ELR (cell line): ENCODE measurements around the gene ABHD17C.
"Not testable (repeated sequence)": the region's sequence is repeated elsewhere in the genome, so short reads cannot be mapped to it uniquely, and the experiment has no call there.

Experiments
- DNase-seq: peaks from one replicate; pipeline ENCODE4 v3.0.0-alpha.2; 2015; ENCODE audit warnings: low read depth

The ABHD17C gene

DNA sequence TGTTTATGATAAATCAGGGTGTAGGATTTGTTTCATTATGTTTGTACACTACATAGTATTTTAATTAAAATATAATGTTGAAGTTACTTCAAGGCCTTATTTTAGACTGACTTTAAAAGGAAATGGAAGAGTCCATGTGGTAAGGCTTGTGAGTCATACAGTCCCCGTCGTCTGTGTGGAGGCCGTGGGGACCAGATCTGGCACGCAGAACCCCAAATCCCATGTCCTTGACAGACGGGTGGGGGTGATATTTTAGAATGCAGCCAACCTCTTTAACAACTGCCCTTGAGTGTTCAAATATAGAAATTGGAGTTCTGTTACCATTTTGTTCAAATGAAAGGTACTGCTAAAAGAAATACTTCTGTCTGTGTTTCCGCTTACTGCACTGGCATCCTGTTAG is 35.8 kb downstream of the ABHD17C start:
- DNase-seq, result peak; percentile 7

DNA sequence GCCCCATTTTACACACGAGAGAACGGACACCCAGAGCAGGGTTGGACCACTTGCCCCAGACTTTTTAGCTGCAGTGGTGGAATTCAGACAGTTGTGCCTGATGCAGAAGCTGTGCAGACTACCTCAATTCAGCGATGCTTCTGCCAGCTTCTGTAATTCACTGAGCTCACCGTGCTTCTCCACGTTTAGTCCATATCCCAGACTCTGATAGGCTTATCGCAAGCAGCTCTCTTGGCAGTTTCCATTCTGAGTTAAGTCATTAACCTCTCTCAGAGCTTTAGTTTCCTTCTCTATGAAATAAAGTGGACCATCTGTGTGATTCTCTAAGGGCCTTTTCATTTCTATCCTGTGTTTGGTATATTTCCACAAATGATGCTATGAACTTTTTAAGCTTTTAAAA is 37.1 kb downstream of the ABHD17C start:
- no peak for DNase-seq

DNA sequence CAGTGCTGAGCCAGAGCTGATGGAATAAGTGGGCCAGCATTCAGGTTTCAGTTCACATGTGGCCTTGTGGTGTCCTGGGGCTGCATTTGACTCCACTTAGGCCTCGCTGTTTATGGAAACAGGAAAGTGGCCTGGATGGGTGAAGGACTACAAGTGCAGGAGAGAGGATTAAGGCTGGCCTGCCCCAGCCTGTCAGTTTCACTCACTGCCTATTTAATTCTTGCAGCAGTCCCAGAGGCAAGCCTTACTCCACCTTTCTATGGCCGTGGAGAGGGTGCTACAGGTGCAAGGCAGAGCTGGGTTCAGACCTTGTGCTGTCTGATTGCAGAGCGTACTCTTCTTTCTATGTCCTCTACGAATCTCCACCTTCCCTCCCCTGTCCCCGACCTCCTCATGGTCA is 37.7 kb downstream of the ABHD17C start:
- no peak for DNase-seq

DNA sequence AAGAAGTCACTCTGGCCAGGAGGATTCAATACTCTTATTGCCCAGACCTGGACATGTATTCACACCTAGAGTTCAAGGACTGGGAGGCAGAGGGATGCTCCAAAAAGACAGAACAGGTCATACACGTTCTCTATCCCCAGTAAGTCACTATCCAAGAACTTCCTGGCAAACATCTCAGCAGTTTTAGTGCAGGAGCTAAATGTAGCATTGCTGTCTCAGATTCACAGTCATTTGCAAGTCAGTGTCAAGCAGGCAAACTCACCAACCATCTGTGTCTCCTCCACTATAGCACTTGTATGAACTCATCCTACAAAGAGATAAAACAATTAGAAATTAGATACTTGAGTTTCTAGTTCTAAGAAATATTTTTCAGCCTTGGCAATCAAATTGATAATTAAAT is 38.4 kb downstream of the ABHD17C start:
- DNase-seq, result no peak

DNA sequence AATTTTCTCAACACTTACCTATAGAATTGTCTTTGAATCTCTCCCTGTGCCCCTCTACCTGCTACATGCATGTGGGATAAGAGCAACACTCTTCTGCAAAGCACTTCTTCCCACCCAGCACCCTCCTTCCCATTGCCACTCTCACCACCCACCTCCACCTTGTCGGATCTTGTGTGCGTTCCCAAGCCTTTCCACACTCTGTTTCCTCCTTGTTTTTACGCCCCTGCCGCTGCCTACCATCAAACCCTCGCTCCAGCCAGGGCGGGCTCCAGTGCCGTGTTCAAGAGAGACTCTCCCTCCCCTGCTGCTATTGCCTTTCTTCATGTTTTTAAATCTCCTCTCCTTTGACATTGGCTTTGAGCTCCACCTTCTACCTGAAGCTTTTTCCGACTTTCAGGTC is 40.2 kb downstream of the ABHD17C start:
- DNase-seq, result no peak

DNA sequence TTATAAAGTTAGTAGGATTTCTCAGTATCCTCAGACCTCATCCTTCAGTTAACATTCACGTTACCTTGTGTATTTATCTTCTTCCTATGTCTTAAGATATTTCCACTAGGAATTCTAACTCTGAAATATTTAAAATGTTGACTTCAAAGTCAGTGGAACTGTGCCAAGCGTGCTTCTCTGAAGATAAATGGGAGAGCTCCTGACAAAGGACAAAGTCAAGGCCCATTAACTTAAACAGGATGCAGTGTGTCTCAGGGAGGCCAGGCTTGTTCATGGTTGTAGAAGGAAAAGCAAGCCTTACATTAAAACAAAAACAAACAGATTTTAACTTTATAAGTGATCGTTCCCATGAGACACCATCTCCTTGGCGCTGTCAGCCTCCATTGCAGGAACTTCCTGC is 41.5 kb downstream of the ABHD17C start:
- no peak for DNase-seq

DNA sequence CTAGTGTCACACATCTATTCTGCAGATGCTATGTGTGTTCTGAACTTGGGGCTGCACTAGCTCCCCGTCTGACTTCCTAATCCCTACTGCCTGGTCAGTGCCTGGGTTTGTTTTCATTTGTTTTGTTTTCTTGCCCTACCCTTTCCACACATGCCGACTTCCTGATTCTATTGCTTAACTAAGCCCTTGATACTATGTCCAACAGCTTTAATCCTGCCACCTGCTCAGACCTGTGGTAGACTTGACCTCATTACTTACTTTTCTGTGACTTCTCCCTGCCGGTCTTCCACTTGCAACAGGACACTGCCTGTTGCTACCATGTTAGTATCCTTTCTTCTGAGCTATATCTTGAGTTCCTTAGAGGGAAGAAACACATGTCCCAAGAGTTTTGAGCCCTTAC is 44.8 kb downstream of the ABHD17C start:
- no peak for DNase-seq

DNA sequence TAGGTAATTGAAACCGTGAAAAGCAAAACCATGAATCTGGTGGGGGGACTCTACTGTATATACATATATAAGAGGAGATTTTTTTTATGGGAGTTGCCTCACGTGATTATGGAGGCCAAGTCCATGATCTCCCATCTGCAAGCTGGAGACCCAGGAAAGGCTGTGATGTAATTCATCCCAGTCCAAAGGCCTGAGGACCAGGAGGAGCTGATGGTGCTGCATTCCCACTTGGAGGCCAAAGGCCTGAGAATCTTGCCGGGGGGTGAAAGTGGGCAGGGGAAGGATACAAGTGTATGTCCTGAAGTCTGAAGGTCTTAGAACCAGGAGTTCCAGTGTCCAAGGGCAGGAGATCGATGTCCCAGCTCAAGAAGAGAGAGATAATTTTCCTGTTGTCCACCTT is 47.0 kb downstream of the ABHD17C start:
- DNase-seq, result no peak

DNA sequence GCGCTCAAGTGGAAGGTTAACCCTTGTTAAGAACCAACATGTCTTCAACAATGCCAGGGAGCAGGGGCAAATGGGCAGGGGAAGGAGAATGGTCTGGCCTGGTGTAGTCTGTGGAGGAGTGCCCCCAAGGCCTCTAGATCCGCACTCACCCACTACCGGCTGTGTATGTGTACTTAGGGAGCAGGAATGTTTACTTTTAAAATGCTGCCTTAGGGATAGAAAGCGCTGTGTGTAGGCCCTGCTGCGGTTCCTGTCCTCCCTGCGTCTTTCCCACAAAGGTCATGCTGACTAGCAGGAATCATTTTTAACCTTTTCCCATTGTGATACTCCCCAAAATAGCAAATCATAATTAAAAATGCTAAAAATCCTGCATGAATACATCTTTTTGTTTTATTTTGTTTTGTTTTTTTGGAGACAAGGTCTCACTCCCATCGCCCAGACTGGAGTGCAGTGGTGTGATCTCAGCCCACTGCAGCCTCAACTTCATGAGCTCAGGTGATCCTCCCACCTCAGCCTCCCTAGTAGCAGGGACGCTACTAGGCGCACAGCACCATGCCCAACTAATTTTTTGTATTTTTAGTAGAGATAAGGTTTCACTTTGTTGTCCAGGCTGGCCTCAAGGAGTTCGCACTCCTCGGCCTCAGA is 48.2 kb downstream of the ABHD17C start:
- DNase-seq, result peak; percentile 62

DNA sequence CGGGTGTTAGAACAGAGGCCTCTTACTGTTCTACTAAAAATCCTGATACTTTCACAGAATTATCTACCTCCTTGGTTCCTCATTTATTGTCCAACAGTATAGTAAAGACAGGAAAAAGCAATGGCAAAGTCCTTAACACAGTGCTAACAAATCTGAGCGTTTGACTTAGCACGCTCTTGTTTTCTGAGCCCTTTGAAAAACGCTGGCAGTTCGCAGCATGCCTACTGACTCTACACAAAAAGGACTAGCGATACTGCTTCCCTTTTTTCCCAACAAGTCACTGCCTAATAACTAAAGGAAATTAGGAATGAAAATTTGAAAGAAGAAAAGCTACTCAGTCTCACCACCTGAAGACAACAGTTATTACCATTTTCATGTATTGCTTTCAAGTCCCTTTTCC is 49.3 kb downstream of the ABHD17C start:
- no peak for DNase-seq

DNA sequence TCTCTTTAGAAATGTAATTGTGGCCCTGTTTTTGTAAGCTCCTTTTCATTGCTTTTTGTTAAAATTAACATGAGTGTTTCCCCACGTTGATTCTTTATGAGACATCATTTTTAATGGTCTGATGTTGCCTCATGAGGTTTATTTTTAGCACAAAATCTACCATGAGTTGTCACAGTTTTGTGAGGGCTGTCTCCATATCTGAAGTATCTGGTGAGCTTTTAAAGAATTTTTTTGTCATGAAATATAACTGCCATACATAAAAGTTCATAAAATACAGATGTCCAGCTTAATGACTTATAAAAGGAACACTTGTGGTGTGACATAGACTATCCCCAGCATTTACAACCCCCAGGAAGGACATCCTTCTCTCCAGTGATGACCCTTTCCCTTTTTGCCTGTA is 49.7 kb downstream of the ABHD17C start:
- DNase-seq, result peak; percentile 26

DNA sequence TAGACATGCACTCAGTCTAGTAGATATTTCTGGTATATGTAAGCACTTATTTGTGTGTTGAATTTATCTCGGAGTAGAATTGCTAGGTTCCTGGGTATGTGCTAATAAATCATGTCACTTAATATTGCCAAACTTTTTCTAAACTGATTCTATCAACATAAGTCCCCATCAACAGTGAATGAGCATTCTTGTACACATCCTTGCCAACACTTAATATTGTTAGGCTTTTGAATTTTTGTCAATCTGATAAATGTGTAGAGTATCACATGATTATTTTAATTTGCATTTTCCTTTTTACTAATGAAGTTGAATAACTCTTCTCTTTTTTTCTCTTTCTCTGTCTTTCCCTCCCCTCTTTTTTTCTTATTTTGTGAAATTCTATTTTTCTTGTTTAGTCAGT is 50.8 kb downstream of the ABHD17C start:
- no peak for DNase-seq

DNA sequence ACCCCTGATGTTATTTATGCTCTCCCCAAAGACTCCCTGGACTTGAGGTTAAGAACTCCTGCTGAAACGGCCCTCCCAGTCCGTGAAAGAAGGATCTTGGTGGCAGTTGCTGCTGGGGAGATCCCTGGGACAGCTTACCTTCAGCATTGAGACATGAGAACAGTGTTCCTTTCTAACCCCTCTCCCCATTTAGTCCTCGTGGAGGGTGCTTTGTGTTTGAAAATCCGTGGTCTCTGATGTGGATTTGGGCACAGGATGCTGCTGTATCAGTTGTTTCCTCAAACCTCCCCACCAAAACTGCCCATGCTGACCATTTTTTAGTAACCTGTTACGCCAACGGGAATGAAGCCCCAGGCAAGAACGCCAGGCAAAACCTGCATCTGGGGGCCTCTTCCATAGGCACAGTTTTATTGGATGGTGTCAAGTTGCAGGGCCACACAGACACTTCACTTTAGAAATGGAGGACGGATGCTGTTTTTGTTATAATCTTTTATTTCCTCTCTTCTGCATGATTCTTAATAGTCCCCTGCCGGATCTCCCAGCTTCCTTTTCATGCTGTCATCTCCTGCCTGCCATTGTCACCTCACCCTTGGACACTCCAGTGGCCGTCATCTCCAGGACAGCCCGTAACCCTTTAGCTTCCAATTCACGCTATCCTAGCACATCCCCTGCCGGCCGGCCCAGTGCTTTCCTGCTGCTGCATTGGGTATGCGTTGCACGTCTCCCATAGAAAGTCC is 52.4 kb downstream of the ABHD17C start:
- DNase-seq, result no peak

DNA sequence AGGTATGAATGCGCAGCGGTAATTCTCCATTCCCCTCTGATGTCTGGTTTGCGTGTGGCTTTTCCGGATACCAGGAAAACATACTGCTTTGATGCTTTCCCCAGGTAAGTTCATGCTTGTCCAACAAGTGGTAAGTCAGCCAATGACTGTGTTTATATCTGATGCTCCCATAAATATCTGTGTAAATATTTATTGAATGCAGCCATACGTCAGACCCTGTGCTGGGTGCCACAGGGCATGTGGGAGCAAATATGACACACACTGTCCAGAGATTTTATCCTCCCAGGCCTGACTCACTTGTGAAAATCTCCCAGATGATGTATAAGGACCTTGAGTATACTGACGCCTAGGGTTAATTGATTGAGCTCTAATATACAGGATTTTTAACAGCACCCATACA is 54.5 kb downstream of the ABHD17C start:
- peak; percentile 85 for DNase-seq

DNA sequence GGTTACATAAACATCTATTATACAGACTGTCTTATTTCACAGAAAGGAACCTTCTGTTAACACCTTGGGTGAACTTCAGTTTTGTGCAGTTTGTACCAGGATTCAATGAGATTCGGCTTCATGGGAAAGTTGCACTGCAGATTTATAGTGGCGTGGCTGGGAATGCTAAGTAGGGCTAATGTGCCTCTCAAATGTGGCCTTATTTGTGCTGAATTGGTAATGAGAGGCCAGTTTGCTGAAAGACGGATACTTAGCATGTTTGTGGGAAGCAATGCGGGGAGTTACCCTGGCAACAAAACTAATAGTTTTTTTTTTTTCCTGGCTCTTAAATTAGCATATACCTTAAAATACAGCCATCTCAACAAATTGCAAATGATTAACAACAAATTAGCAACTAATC is 55.5 kb downstream of the ABHD17C start:
- no peak for DNase-seq

DNA sequence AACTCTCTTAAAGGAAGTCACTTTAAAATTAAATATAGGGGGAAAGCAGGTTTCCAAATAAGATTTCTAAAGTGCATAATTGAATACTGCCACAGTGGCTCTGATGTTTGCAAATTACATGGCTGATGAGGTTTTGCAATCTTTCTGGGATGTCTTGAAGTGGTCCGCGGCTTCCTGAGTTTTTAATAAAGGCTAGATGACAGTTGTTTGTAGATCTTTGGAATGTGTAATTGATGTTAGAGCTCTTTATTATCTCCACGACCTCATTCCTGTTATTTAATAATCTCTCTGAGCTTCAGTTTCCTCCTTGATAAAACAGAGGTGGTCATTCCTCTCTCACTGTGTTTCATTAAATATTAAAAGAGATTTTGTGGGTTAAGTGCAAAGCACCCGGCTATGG is 57.1 kb downstream of the ABHD17C start:
- no peak for DNase-seq

DNA sequence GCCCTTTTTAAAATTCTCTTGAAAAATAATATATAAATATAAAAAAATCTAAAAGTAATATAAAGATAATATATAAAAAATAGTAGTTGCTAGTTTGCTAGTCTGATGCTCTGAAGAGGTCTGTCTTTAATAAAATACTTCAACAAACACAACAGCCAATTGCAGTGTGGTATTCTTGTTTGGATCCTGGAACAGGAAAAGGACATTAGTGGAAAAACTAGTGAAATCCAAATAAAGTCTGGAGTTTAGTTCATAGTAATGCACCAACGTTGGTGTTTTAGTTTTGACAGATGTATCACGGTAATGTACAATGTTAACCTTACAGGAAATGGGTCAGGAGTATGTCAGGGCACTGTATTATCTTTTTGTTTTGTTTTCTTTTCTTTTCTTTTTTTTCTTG is 58.1 kb downstream of the ABHD17C start:
- DNase-seq, result no peak

DNA sequence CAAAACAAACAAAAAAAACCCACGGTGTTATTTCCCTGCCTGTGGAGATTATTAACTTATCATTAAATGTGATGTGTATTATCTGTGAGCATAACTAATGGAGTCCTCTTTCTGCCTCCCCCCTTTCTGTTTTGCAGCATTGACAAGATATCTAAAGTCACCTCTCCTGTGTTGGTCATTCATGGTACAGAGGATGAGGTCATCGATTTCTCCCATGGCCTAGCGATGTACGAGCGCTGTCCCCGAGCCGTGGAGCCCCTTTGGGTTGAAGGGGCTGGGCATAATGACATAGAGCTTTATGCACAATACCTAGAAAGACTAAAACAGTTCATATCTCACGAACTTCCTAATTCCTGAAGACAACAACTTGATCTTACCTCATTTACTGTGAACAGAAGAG is 58.9 kb downstream of the ABHD17C start:
- no peak for DNase-seq

DNA sequence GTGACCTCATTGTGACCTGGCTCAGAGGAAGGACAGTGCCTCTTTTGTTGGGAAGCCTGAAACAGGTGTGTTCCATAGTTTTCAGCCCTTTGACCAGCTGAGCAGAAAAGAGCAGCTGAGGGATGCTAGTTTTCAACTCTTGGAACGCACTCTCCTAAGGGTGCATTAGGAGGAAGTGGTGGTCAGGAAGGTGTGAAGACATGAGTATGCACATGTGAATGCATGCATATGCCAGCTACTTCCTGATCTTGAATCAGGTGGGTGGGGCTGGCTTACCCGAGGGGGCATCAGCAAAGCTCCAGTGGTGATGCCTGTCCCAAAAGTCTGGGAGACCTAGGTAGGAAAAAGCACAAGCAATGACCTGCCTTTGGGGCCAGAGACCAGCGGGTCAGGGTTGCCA is 60.8 kb downstream of the ABHD17C start:
- DNase-seq, result peak; percentile 15

DNA sequence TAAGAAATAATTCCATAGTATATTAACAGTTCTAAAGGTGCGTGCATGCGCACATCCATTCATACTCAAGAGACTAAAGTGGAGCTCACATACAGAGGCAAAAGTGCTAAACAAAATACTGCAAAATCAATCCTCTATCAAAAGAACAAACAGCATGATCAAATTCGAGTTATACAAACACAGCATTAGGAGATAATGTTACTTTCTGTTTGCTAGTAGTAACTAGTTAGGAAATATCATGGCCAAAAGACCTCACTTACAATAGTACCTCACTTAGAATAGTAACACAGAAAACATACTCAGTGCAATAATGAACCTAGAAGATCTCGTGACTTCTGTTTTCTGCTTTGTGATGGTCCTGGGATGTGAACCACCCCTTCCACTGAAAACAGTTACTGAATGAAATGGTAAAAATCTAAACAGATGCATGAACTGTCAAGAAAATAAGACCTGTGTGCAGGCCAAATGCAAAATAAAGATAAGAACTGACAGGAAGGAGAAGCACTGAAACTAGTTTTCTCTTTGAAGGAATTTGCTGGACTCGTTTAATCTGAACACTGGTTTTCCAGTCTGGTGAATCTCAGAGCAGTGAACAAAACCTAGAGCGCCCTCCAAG is 63.1 kb downstream of the ABHD17C start:
- no peak for DNase-seq

DNA sequence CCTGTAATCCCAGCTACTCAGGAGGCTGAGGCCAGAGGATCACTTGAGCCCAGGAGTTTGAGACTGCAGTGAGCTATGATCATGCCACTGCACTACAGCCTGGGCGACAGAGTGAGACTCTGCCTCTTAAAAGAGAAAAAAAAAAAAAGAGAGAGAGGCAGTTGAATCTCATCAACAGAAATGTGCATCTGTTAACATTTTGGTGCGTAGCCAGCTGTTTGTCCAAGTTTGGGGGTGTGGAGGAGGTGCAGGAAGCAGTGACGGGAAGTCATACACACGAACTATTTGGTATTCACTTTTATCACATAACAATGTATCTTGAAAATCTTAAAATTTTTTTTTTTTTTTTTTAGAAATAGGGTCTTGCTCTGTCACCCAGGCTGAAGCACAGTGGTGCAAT is 65.8 kb downstream of the ABHD17C start:
- DNase-seq, result no peak

DNA sequence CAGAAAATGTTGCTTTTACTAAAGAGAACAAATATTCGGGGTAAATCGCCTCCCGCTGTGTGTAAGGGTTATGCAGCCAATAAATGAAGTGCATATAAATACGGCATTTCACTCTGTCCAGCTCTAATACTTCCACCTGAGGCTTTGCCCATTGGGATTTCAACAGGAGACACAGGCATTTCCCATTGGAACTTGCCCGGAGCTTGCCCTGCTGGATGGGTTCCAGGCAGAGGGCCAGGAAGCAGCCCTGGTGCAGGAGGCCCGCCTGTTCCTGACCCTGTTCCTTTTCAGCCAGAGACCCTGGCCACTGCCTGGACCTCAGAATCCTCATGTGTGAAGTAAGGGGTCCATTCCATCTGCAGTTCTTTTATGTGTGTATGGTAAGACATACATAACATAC is 66.6 kb downstream of the ABHD17C start:
- DNase-seq, result no peak

DNA sequence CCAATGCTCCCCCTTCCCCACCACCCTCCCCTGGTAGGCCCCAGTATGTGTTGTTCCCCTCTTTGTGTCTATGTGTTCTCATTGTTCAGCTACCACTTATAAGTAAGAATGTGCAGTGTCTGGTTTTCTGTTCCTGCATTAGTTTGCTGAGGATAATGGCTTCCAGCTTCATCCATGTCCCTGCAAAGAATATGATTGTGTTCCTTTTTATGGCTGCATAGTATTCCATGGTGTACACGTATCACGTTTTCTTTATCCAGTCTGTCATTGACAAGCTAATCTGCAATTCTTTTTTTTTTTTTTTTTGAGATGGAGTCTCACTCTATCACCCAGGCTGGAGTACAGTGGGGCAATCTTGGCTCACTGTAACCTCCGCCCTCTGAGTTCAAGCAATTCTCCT is 68.1 kb downstream of the ABHD17C start:
- DNase-seq, result not testable (repeated sequence)

DNA sequence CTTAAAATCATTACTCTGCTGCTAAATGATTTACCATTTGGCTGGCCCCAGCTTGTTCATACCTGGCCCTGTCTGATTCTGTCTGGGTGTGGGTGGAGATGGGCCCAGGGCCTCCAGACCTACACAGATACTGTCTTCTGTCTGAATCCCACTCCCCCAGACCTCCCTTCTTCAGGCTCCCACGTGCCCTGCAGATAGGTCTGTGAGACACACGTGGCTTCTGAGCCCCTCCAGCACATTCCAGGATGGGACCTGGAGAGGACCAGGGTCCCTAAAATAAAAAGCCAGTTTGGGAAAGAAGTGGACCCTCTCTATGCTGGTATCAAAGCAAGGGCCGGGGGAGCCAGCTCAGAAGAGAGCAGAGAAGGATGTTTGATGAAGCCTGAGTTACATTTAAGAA is 69.4 kb downstream of the ABHD17C start:
- no peak for DNase-seq
